GM15510 (cell line): ENCODE data around the gene ECE1.

Source experiments
- POLR2A ChIP-seq: IDR thresholded peaks from 3 replicates; pipeline ENCODE4 v1.6.1; 2011; ENCODE audit warnings: borderline replicate concordance; ENCODE audit not compliant: insufficient read length; ENCODE audit errors: extremely low read depth

The ECE1 gene

DNA sequence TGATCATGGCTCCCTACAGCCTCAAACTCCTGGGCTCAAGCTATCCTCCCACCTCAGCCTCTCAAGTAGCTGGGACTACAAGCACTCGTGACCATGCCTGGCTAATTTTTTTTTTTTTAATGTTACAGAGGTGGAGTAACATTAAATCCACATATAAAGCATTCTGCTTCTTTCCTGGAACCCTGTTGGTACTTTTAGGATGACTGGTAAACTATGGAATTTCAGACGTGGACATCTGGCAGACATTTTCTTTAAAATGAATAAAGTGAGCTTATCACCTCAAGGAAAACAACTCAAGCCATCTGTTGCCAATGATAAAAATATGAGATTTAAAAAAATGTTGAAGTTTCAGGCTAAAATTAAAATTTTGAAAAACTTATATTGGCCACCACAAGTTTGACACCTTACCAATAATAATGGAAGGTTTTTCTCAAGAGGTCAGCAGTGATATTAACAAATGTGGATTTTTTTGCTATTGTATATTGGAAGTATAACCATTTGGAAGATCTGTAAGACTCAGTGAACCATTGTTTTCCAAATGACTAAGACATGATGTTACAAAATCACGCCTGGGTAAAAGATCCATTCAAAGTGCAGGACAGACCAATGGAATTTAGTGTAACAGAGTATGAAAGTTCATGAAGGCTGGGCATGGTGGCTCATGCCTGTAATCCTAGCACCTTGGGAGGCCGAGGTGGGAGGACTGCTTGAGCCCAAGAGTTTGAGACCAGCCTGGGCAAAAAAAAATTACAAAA is 60.8 kb downstream of the ECE1 start:
- no peak for TF ChIP-seq POLR2A

DNA sequence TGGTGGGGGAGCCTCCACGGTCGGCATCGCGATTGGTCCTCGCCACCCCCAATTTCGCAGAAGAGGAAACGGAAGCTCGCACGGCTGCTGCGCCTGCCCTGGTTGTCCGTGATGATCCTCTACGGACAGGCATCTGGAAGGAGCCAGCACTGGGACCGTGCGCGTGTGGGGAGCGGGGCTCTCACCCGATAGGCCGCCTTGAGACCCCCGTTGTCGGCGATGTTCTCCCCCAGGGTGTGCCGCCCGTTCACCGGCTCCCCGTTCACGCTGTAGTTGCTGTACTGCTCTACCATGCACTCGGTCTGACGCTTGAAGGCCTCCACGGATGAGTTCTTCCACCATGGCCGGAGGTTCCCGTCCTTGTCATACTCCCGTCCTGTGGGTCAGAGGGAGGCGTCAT is 65.2 kb downstream of the ECE1 start:
- no peak for TF ChIP-seq POLR2A

DNA sequence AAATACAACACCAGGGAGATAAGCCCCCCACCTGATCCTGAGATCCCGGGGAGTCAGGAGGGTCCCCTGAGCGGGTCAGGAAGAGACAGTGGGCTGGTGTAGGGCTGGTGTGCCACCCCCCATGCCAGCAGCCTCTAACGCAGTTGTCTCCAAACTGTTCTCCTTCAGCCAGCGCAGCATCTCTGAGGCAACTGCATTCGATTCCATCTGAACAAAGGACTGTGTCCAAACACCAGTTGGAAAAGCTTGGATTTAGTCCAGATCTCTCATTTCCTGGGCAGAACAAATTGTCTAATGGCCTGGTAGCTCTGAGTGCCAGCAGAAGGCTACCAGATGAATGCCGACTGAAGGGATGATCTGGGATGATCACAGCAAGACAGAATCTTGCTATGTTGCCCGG is 69.4 kb downstream of the ECE1 start:
- TF ChIP-seq POLR2A = no peak

DNA sequence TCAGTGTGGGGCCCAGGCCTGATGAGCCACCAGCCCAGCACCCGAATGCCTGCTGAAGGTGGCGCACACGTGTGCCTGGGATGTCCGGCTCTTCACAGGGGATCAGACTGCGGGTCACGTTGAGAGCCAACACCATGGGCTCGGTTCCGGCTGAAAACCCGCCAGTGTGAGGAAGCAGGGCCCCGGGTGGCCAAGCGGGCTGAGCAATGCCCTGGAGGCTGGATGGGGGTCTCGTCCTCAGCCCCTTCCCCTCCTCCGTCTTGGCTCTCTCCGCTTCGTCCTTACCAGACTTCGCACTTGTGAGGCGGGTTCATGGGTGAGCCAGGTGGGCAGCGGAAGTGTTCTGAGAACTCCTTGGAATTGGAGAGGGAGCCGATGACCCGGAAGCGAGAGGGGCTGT is 70.6 kb downstream of the ECE1 start:
- TF ChIP-seq POLR2A = no peak

DNA sequence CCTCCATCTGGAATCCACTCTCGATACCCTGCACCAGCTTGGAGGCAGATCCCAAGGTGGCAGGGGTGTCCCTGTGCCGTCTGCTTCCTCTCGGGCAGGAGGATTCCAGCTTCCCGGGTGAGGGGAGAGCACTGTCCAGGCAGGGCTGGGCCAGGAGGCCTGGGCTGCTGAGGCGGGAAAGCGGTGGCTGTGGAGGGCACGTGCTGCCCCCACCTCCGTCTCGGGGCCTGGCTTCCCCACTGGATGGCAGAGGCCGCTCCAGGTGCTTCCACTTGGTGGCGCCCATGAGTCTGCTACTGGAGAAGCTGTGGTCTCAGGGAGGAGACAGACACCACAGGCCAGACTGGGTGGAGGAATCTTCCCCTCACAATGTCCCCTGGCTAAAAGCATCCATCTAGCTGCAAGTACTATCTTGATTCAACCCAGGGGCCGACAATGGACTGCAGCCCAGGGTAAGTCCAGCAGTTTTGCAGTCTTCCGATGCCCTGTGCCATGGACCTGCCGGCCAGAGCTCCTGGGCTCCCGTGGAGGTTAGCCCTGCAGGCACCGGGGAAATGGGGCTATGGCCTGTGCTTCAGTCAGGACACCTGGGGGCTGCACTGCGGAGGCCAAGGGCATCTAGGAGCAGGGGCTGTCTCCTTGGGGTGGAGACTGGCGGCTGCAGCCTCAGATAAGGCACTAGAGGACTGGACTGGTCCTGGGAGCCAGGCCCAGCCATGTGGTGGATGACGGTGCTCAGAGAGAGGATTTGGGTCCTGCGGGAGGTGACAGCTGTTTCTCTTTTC is 72.3 kb downstream of the ECE1 start:
- no peak for TF ChIP-seq POLR2A

DNA sequence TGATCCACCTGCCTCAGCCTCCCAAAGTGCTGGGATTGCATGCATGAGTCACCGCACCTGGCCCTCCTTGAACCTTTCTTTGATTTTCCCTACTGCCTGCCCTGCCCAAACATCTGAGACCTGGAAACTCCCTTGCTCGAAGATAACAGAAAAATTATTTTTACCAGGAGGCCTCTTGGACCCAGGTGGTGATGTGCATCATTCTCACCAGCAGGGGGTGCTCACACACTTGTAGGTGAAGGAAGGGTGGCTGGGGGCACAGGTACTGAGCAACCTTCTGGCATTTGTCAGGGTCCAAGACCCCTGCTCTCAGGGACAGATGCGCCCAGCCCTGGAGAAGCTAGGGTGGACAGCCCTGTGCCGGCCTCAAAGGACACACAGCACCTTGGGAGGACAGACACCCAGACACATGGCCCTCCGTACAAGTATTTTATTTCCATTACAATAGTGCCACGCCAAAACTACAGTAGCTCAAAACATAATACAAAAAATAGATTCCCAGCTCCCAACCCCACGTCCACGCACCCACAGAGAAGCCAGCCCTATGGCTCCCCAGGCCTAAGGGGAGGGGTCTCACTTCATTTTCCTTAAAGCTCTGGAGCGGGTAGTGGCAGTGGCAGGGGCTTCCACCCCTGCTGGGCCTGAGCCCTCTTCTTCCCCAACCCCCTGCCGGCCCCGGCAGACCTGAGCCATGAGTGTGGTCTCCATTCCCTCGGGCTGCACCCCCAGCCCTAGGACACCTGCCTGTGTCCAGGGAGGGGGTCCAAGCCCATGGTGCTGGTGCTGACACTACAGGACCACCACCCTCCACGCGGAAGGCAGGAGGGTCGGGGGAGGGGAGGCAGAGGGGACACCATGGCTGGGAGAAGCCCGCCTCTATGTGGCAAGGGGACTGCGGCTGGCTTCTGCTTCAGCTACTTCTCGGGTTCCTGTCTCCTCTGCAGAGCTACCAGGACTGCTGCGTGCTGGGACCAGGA is 73.1 kb downstream of the ECE1 start:
- TF ChIP-seq POLR2A = no peak

DNA sequence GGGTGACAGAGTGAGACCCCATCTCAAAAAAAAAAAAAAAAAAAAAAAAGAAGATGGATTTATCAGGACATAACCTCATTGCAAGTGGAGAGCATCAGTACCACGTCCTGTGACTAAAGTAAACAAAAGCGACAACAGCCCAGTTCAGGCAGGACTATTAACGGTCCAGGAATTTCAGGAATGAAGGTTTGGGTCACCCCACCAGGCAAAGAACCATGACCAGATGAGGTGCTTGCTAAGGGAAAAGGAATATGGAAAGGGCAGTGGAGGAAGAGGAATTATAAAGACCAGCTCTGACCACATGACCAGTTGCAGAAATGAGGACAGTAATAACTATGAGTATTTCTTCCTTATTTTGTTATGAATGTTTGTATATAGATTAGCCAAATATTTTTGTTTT is 78.1 kb downstream of the ECE1 start:
- no peak for TF ChIP-seq POLR2A

DNA sequence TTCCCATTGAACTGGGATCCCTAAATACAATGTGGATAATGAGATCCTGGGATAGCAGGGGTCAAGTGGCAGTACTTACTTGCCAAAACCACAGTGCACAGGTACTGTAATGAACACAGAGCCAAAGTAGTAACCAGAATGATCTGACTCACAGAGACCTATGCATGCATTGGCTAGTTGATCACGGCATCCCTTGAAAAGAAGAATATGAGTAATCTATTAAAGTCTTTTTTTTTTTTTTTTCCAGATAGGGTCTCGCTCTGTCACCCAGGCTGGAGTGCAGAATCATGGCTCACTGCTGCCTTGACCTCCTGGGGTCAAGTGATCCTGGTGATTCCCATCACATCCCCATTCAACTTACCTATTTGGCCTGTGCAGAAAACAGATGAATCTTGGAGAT is 84.1 kb downstream of the ECE1 start:
- TF ChIP-seq POLR2A = no peak

DNA sequence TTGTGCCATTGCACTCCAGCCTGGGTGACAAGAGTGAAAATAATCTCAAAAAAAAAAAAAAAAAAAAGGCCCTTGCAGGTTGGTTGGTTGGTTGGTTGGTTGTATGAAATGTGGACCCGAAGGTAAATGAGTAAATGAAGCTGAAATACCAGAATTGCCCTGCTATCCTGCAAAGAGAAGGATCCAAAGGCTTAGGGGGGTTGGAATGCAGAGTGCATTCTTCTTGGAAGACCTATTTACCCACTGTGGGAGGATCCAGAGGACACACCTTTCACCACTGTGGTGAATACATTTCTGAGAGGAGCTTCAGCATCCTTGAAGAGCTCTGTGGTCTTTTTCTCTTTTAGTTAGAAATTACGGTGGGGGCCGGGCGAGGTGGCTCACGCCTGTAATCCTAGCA is 84.8 kb downstream of the ECE1 start:
- no peak for TF ChIP-seq POLR2A

DNA sequence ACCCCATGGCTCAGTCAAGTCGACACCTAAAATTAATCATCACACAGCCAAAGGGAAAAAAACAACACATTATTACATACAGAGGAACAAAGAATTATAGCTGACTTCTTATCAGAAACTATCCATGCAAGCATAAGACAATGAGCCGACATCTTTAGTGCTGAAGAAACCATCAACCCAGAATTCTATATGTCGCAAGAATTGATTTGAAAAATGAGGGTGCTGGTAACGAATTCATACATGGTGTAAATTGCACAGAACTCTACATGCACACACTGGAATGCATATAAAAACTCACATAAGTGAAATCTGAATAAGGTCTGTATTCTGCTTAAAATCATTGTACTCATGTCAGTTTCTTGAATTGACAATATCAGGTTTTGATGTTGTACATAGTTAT is 88.6 kb downstream of the ECE1 start:
- TF ChIP-seq POLR2A = no peak

DNA sequence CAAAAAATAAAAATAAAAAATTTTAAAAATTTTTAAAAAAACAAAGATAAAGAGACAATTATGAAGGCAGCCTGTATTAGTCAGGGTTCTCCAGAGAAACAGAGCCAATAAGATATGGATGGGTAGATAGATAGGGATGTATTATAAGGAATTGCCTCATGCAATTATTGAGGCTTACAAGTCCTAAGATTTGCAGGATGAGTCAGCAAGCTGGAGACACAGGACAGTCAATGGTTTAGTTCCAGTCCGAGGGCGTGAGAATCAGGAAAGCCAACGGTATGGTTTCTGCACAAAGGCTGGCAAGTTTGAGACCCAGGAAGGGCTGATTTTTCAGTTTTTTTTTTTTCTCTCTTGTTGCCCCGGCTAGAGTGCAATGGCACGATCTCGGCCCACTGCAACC is 89.5 kb downstream of the ECE1 start:
- no peak for TF ChIP-seq POLR2A

DNA sequence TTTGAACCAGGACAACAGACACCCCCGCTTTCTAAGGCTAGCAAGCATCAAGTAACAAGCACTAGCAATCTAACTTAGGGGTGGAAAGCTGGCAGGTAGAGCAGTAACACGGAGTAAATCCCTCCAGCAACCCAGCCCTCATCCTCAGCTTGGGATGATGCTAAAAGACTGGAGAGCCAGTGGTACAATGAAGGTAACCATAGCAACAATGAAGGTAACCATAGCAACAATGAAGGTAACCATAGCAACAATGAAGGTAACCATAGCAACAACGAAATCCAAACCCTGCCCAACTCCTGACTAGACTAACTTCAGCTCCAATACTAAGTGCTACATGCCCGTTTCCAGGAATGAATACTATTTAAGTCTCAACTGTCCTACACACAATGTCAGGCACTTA is 91.3 kb downstream of the ECE1 start:
- TF ChIP-seq POLR2A = no peak

DNA sequence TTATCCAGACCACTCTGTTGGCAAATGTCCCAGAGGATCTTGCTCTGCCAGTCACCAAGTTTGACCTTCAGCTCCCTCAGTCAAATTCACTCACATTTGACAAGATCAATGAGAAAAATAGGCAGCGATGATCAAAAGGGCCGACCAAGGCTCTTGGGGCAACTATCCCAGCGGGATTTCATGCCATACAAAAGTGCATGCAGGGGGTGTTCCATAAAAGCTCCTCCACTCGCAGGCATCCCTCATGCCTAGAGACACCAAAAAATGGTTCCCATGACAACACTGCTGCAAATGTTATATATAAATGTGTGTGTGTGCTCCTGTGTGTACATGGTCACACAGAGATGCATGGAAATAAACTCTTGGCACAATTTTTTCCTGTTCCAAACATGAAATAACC is 97.4 kb downstream of the ECE1 start:
- no peak for TF ChIP-seq POLR2A

DNA sequence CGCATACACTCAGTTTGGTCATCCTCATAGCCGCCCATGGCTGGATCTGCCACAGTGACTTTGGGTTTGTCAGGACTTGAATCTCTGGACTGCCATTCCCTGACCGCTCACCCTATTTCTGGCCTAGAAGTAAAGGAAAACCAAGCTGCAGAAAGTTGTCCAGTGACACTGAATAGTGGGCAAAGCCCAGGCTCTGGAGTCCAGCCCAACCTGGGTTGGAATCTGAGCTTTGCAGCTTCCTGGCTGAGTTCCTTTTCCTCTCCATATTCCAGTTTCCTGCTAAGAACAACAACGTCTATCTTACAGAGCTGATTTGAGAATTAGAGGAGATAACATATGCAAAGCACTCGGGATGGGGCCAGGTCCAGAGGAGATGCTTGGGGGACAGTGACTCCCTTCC is 98.0 kb downstream of the ECE1 start:
- no peak for TF ChIP-seq POLR2A

DNA sequence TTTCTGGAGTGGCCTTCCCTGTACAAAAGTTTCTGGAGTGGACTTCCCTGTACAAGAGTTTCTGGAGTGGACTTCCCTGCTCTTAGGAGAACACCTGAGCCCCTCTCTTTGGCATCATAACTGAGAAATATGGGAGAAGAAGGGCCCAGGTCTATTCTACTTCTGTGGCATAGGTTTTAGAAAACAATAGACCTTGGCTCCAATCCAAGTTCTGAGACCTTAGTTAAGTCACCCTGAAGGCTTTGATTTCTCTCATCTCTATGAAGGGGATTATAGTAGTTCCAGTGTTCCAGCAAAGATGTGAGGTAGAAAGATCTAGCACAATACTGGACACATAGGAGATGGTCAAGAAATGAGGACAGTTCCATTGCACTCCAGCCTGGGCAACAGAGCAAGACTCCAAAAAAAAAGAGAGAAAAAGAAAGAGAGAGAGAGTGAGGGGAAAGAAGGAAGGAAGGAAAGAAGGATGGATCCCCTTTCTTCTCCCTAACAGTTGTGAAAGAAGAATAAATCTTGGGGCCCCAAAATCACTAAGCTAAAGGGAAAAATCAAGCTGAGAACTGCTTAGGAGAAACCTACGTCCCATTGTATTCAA is 100.3 kb downstream of the ECE1 start:
- TF ChIP-seq POLR2A = no peak

DNA sequence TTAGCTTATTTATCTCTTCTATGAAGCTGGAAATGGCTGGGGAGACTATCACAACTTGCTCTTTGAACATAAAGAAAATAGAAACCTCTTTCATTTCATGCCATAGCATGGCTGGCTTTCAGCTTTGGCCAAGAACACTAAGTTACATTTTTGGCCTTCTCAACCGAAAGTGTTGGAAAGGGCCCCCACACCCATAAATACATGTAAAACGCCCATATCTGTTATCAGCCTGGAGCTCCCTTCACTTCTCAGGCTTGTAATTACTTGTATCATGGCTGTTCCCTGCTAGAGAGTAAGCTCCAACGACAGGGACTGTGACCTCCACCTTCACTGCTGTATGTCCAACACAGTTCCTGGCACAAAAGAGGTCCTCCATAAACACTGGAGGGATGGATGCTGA is 100.8 kb downstream of the ECE1 start:
- TF ChIP-seq POLR2A = no peak

DNA sequence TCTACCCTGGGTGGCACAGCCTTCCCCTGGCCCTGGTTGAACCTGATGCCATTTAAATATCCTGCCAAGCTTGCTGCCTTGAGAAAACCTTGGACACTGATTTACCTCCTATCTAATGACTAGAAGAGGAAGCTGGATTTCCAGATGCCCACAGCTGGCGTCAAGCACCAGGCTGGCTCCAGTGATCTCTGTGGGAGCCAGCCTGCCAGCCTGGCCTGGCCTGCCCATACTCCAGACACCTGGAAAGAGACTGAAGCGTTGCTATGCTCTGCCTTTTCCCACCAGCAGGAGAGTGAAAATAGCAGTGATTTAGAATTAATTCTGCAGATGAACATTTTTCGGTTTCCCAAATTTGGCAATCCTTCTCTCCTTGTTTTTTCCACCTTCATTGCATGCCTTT is 102.0 kb downstream of the ECE1 start:
- no peak for TF ChIP-seq POLR2A
